Calu3 (cell line): ENCODE data around the gene RNLS. TPM values are rescaled to one million over a fixed set of nuclear protein-coding genes. Genes with fewer than 3 reads are reported as not detected.

Experiments used
- BruUV-seq: library from RNA; stranded (reverse); fragments of 400-500 nt; replicated peaks from 2 replicates; lab custom pipeline; 2021; lab: Mats Ljungman, UMichigan
- CTCF ChIA-PET: fragments of 300-600 bp; sonication (Branson Sonifier 250); formaldehyde crosslinking; loops from one replicate; lab custom pipeline; 2022; ENCODE audit warnings: antibody characterized with exemption; lab: Charles Lee
- DNase-seq: peaks from one replicate; pipeline ENCODE4 v3.0.0; 2022
- H3K27ac Mint-ChIP-seq: one replicate; pipeline ENCODE4 v1.8.0; 2022; ENCODE audit warnings: mixed read lengths; ENCODE audit not compliant: unreplicated experiment
- H3K27me3 Mint-ChIP-seq: one replicate; pipeline ENCODE4 v1.8.0; 2022; ENCODE audit warnings: mixed read lengths; ENCODE audit not compliant: unreplicated experiment
- H3K36me3 Mint-ChIP-seq: one replicate; pipeline ENCODE4 v1.8.0; 2022; ENCODE audit warnings: mild to moderate bottlenecking, moderate library complexity, mixed read lengths; ENCODE audit not compliant: insufficient read depth, unreplicated experiment
- H3K4me1 Mint-ChIP-seq: one replicate; pipeline ENCODE4 v1.8.0; 2022; ENCODE audit warnings: mild to moderate bottlenecking, low read depth, mixed read lengths; ENCODE audit not compliant: unreplicated experiment
- H3K4me3 Mint-ChIP-seq: one replicate; pipeline ENCODE4 v1.8.0; 2022; ENCODE audit warnings: mild to moderate bottlenecking, low read depth, moderate library complexity, mixed read lengths; ENCODE audit not compliant: unreplicated experiment
- H3K9me3 Mint-ChIP-seq: one replicate; pipeline ENCODE4 v1.8.0; 2022; ENCODE audit warnings: low read depth, mixed read lengths; ENCODE audit not compliant: unreplicated experiment
- CTCF ChIP-seq: fragments of 200-600 bp; IDR thresholded peaks from one replicate; pipeline ENCODE4 v1.8.0; 2022; ENCODE audit warnings: antibody characterized with exemption; ENCODE audit not compliant: unreplicated experiment
- intact Hi-C: fragments of 100-400 bp; cut with micrococcal nuclease; formaldehyde crosslinking; loops from one replicate; pipeline ENCODE4 v1.10.0; 2022; ENCODE audit not compliant: unreplicated experiment
- total RNA-seq: library from RNA; stranded (reverse); gene quantifications from 2 replicates; pipeline ENCODE4 v1.2.3, GENCODE V29; 2022

RNLS gene
- total RNA-seq, 1 experiment from 2014 or later: 6.3 TPM

DNA sequence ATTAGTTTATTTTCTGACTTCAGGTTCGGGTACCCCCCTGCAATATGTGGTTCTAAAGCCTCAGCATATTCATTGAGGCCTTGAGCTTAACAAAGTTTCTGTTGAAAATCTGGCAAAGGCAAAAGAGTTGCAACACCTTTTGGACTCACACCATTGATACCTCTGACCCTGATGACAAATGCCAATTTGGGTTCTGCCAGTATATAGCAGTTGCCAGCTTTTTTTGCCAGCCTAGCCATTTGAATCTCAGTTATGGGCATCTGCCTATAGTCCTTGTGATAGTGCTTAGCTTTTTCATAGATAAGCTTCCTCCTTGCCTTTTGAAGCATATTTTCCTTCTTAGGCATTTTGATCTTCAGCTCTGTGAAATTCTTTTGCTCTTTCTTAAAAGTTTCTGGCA lies 35.4 kb upstream of the RNLS start:
- no peaks in the 10 kb centered on the region for H3K4me1 Mint-ChIP-seq
- no peaks in the 10 kb centered on the region for H3K36me3 Mint-ChIP-seq
- no peak for TF ChIP-seq CTCF
- no peak overlapping the region for H3K4me3 Mint-ChIP-seq
- no peak for DNase-seq
- H3K9me3 Mint-ChIP-seq: no peaks in the 10 kb centered on the region
- no peaks in the 10 kb centered on the region for H3K27me3 Mint-ChIP-seq
- intact Hi-C loops: no loop called here
- no TSS peak for BruUV-seq
- no peak overlapping the region for H3K27ac Mint-ChIP-seq
- CTCF ChIA-PET: interaction anchor here (0.7 kb wide), 1 partner anchor 722 kb away, joined by 3 read pairs; no protein-coding TSS in a partner anchor

DNA sequence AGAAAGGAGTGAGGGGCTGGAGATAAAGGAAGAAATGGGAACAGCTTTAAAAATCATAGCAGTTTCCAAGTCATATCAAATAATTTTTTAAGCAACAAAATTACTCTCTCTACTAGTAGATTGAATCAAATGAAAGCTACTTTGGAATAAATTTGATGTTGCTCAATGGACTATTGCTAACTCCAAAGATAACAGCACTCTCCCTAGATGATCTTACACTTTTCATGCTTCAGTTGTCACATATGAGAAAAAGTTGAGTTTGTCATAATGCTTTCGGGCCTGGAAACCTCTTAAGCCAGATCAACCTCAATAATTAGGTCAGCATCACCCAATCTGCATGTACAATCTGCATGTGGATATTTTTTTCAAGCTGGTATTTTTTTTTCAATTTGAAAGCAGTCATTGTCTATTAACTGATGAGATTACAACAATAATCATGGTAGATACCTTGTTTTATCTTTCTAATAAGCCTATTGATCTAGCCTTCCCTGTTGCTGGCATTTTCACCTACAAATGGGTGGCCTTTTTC lies 34.7 kb upstream of the RNLS start:
- no peaks in the 10 kb centered on the region for H3K4me1 Mint-ChIP-seq
- H3K27ac Mint-ChIP-seq: no peak overlapping the region
- H3K27me3 Mint-ChIP-seq: no peaks in the 10 kb centered on the region
- intact Hi-C loops: no loop called here
- H3K9me3 Mint-ChIP-seq: no peaks in the 10 kb centered on the region
- no TSS peak for BruUV-seq
- no peak overlapping the region for H3K4me3 Mint-ChIP-seq
- no peak for TF ChIP-seq CTCF
- H3K36me3 Mint-ChIP-seq: no peaks in the 10 kb centered on the region
- DNase-seq: no peak
- CTCF ChIA-PET: interaction anchor here (0.6 to 0.7 kb wide), 2 partner anchors 8 to 723 kb away, joined by 3 read pairs; no protein-coding TSS in a partner anchor

GRCh38 chr10:88616250-88616977 lies 33.3 kb upstream of the RNLS start:
- CTCF ChIA-PET: no interaction called here
- Mint-ChIP-seq H3K36me3 (no peaks in the 10 kb centered on the region), H3K4me3 (no peak overlapping the region), H3K27me3 (no peaks in the 10 kb centered on the region), H3K4me1 (no peaks in the 10 kb centered on the region), H3K27ac (no peak overlapping the region), H3K9me3 (no peaks in the 10 kb centered on the region)
- intact Hi-C loops: no loop called here
- no TSS peak for BruUV-seq
- no peak for TF ChIP-seq CTCF
- no peak for DNase-seq

GRCh38 chr10:88608780-88609179 lies 25.7 kb upstream of the RNLS start:
- H3K9me3 Mint-ChIP-seq: no peaks in the 10 kb centered on the region
- no peak for DNase-seq
- no peaks in the 10 kb centered on the region for H3K4me1 Mint-ChIP-seq
- no peaks in the 10 kb centered on the region for H3K27me3 Mint-ChIP-seq
- no peaks in the 10 kb centered on the region for H3K36me3 Mint-ChIP-seq
- TF ChIP-seq CTCF: no peak
- no TSS peak for BruUV-seq
- CTCF ChIA-PET: no interaction called here
- no peak overlapping the region for H3K27ac Mint-ChIP-seq
- intact Hi-C loops: no loop called here
- no peak overlapping the region for H3K4me3 Mint-ChIP-seq
